Esophagus muscularis mucosa (tissue), 4 donors: ENCODE data around the gene ISY1. TPM values are rescaled to one million over a fixed set of nuclear protein-coding genes. Genes with fewer than 3 reads are reported as not detected.

ENCODE experiments used
- DNase-seq: peaks from one replicate; pipeline ENCODE4 v3.0.0-alpha.2; 2017; ENCODE audit errors: extremely low spot score
- H3K27ac ChIP-seq, 4 donors: fragments of 200-600 bp; sonication (generic); replicated peaks in 1 of 4; 1 replicate in 3 of 4; 2 replicates in 1 of 4; pipeline ENCODE4 v1.5.1; 2016 to 2019; ENCODE audit warnings: mild to moderate bottlenecking in 1 of 4
- H3K27me3 ChIP-seq, 4 donors: fragments of 200-600 bp; sonication (generic); one replicate each; pipeline versions ENCODE4 v1.5.1 to v1.6.0; 2016 to 2019
- H3K36me3 ChIP-seq, 4 donors: fragments of 200-600 bp; sonication (generic); one replicate each; pipeline ENCODE4 v1.5.1; 2016 to 2019
- H3K4me1 ChIP-seq, 4 donors: fragments of 200-600 bp; sonication (generic); one replicate each; pipeline ENCODE4 v1.5.1; 2016 to 2019
- H3K4me3 ChIP-seq, 4 donors: fragments of 200-600 bp; sonication (generic); 1 replicate in 2 of 4; 2 replicates in 2 of 4; pipeline ENCODE4 v1.5.1; 2016 to 2019; ENCODE audit warnings: mild to moderate bottlenecking in 4 of 4, moderate library complexity in 1 of 4
- H3K9me3 ChIP-seq, 4 donors: fragments of 200-600 bp; sonication (generic); 1 replicate in 3 of 4; 2 replicates in 1 of 4; pipeline ENCODE4 v1.5.1; 2016 to 2019
- EP300 ChIP-seq: sonication (generic); formaldehyde crosslinking; IDR thresholded peaks from one replicate; pipeline ENCODE4 v1.6.1; 2017; ENCODE audit warnings: antibody characterized with exemption
- POLR2A ChIP-seq: fragments of 450-650 bp; IDR thresholded peaks from one replicate; pipeline ENCODE4 v1.6.1; 2017; ENCODE audit warnings: antibody characterized with exemption, moderate library complexity, mild to moderate bottlenecking, low read depth
- POLR2AphosphoS5 ChIP-seq, 2 donors: sonication (generic); formaldehyde crosslinking; IDR thresholded peaks; one replicate each; pipeline ENCODE4 v1.6.1; 2017; ENCODE audit warnings: antibody characterized with exemption in 2 of 2
- WGBS: methylation state at CpG from one replicate; pipeline ENCODE4 v1.1.5; 2018; 5-methylcytosine and 5-hydroxymethylcytosine counted together
- intact Hi-C: fragments of 100-400 bp; cut with DNase I; formaldehyde crosslinking; loops from one replicate; pipeline ENCODE4 v1.15.1; 2023
- total RNA-seq, 4 donors: library from RNA; depleted of rRNA; stranded (reverse); fragments of >200 nt; gene quantifications; one replicate each; pipeline versions ENCODE4 v1.1.0 to v1.2.1, GENCODE V29; 2016
- TF ChIP-seq, protein P1 (sequence below), 3 experiments: fragments of 200-600 bp in 2 of 3; fragments of 450-650 bp in 1 of 3; sonication (generic) in 2 of 3; IDR thresholded peaks; one replicate each; pipeline ENCODE4 v1.5.1; 2017 to 2019; ENCODE audit warnings: antibody characterized with exemption in 3 of 3, mild to moderate bottlenecking in 2 of 3, moderate library complexity in 1 of 3

ISY1 gene
- 10 to 100 TPM; 15.4 to 26.7 (median 18.4) TPM for total RNA-seq

DNA sequence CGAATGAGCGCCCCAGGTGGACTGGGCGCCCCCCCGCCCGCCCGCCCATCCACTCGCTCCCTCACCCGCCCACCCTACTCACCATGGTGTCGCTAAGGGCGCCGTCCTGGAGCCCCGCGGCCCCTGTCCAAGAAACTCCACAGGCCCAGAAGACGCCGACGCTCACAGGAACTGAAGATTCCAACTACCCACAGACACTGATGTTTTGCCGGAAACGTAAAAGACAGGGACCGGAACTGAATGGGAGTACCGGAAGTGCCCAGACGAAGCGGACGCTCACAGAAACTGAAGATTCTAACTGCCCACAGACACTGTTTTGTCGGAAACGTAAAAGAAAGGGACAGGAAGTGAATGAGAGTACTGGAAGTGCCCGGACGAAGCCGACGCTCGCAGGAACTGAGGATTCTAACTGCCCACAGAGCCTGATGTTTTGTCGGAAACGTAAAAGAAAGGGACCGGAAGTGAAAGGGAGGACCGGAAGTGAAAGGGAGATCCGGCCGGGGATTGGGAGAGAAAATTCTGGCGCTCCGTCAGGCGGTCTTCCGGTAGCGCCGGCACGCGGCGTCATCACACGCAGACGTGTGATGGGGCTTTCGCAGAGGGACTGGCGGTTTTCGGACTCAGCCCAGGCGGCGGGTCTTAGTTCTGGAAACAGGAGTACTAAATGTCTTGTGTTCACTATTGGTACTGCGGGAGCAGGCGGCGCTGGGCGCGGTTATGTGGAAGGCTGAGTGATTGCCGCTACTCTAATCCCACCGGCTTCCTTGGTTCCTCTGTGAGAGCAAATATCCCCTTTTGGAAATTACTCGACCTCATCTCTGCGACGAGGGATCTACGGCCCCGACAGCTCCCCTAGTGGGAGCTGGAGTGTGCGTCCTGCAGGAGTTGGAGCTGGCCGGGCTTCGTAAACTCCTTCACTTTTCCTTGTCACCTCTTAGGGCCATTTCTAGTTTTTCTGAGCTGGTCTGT, at the start of gene ISY1:
Gene ISY1, minus strand, starts transcription at position 173 of the 969 bp plus-strand sequence. Its CDS starts 88 bp downstream, at position 85.
- DNase-seq, result peak; percentile 97
- under 1% methylated on average over 49 of the region's 67 CpGs for WGBS
- TF ChIP-seq EP300, result no peak
- TF ChIP-seq, protein P1, sequence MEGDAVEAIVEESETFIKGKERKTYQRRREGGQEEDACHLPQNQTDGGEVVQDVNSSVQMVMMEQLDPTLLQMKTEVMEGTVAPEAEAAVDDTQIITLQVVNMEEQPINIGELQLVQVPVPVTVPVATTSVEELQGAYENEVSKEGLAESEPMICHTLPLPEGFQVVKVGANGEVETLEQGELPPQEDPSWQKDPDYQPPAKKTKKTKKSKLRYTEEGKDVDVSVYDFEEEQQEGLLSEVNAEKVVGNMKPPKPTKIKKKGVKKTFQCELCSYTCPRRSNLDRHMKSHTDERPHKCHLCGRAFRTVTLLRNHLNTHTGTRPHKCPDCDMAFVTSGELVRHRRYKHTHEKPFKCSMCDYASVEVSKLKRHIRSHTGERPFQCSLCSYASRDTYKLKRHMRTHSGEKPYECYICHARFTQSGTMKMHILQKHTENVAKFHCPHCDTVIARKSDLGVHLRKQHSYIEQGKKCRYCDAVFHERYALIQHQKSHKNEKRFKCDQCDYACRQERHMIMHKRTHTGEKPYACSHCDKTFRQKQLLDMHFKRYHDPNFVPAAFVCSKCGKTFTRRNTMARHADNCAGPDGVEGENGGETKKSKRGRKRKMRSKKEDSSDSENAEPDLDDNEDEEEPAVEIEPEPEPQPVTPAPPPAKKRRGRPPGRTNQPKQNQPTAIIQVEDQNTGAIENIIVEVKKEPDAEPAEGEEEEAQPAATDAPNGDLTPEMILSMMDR (IDR thresholded peaks at IDR 0.05), result peak; percentile 64 to 78 (median 66)
- TF ChIP-seq POLR2A, result peak; percentile 60
- peak; percentile 85 to 96 for TF ChIP-seq POLR2AphosphoS5 (IDR thresholded peaks at IDR 0.05)
- H3K27ac ChIP-seq, result peak within 1 kb of the TSS; percentile 93 to 97 (median 94)
- intact Hi-C loops, result no loop called here
- H3K36me3 ChIP-seq, result peaks cover 21 to 44% (median 38%) of the 10 kb centered on the region in 4 donors
- peaks cover 24 to 31% (median 27%) of the 10 kb centered on the region in 4 donors for H3K4me1 ChIP-seq
- H3K9me3 ChIP-seq, result no peaks in the 10 kb centered on the region
- H3K27me3 ChIP-seq, result no peaks in the 10 kb centered on the region
- H3K4me3 ChIP-seq, result peak within 1 kb of the TSS; percentile 76 to 91 (median 80)

DNA sequence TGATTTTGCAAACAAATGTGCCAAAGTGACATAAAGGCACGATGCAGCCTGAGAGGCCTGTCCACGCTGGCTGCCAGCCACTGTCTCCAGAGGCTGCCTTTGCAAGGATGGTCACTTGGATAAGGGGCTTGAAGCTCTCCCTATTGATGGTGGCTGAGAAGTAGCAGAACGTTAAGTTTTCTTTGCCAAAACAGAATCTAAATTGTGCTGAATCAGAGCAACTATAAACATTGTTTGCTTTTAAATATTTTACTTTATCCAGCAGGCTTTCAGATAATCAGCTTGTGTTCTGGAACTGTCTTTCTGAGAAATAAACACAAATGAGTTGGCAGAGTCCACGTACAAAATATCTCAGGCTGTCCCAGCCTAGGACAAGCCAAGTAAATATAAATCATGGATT, 46.6 kb upstream of the ISY1 start:
- no peak for DNase-seq
- H3K27ac ChIP-seq, result peak overlapping the region in 3 of 4 donors; percentile 11 to 34 (median 25)
- no peaks in the 10 kb centered on the region for H3K27me3 ChIP-seq

DNA sequence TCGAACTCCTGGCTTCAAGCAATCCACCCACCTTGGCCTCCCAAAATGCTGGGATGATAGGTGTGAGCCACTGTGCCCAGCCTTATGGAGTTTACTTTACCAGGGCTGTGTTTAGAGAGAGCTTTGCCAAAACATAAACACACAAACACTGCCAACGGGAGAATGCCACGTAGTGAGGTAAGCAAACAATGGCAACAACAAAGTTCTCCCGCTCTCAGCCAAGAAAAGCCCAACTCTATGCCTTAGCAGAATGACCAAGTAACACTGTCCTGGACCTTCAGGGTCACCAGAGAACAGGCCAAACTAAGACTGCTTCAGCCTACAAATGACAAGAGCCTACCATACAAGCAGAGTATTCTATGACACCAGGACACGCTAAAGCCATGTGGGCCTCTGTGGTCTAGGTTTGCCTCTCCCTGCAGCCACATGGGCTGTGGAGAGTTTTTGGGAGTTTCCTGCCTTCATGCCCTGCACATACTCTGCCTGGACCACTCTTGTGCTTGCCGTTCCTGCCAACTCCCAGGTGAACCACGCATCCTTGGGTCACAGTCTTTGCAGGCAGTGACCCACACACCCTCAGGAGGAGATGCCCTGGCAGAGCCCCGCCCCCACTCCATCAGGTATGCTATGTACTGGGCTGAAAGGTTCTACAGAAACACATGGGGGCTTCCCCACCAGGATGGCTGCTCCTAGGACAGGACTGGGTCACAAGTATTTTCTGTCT, 44.4 kb upstream of the ISY1 start:
- intact Hi-C loops, result no loop called here
- 87% methylated on average over 8 of the region's 8 CpGs for WGBS
- DNase-seq, result no peak
- H3K4me3 ChIP-seq, result no peak overlapping the region
- TF ChIP-seq POLR2AphosphoS5 (IDR thresholded peaks at IDR 0.05) (no peak), EP300 (no peak), POLR2A (no peak)
- TF ChIP-seq, protein P1 (IDR thresholded peaks at IDR 0.05), result no peak
- H3K27me3 ChIP-seq, result no peaks in the 10 kb centered on the region
- no peaks in the 10 kb centered on the region for H3K9me3 ChIP-seq
- H3K27ac ChIP-seq, result no peak overlapping the region
- peaks cover 0 to 17% (median 11%) of the 10 kb centered on the region in 4 donors for H3K4me1 ChIP-seq
- no peaks in the 10 kb centered on the region for H3K36me3 ChIP-seq

More for the DNA sequence above, 46.6 kb upstream of the ISY1 start:
- 60% methylated on average over 4 of the region's 4 CpGs for WGBS
- Histone ChIP-seq H3K36me3 (no peaks in the 10 kb centered on the region), H3K4me1 (peaks cover 10 to 30% (median 24%) of the 10 kb centered on the region in 4 donors), H3K9me3 (no peaks in the 10 kb centered on the region), H3K4me3 (no peak overlapping the region)
- TF ChIP-seq POLR2AphosphoS5 (IDR thresholded peaks at IDR 0.05) (no peak), POLR2A (no peak), EP300 (no peak)
- TF ChIP-seq, protein P1 (IDR thresholded peaks at IDR 0.05), result no peak
- intact Hi-C loops, result no loop called here

DNA sequence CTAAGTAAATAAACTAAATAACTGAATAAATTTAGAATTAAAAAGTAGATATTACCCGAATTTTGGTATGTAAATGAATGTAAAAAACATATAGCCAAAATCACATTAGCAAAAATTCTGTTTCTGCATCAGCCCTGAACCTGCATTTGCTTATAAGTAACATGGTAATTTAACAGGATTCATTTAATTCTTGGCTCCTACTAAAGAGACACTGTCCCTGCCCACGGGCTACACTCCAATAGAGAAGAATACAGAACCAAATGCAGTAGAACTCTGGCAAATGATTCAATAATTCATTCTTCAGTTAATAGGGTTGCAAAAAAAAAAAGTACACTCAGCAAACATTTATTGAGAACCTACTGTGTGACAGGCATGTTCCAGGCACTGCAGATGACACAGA, 43.6 kb upstream of the ISY1 start:
- 78% methylated on average over 2 of the region's 2 CpGs for WGBS
- no peak overlapping the region for H3K4me3 ChIP-seq
- H3K9me3 ChIP-seq, result no peaks in the 10 kb centered on the region
- intact Hi-C loops, result no loop called here
- H3K27ac ChIP-seq, result no peak overlapping the region
- no peaks in the 10 kb centered on the region for H3K36me3 ChIP-seq
- H3K4me1 ChIP-seq, result peaks cover 0 to 17% (median 11%) of the 10 kb centered on the region in 4 donors
- H3K27me3 ChIP-seq, result no peaks in the 10 kb centered on the region
- no peak for DNase-seq
- TF ChIP-seq, protein P1 (IDR thresholded peaks at IDR 0.05), result no peak
- no peak for TF ChIP-seq EP300
- TF ChIP-seq POLR2AphosphoS5 (IDR thresholded peaks at IDR 0.05), result no peak
- no peak for TF ChIP-seq POLR2A
